Breast epithelium (tissue), 4 donors: ENCODE measurements around the gene RIMKLA. TPM values are rescaled to one million over a fixed set of nuclear protein-coding genes. Genes with fewer than 3 reads are reported as not detected.

Source experiments
- DNase-seq, 2 donors: peaks; one replicate each; pipeline ENCODE4 v3.0.0-alpha.2; 2019; ENCODE audit warnings: low spot score in 2 of 2
- H3K27ac ChIP-seq, 2 donors: fragments of 200-600 bp; sonication (generic) in 1 of 2; one replicate each; pipeline ENCODE4 v1.5.1; 2016 to 2019; ENCODE audit warnings: mild to moderate bottlenecking in 1 of 2
- H3K27me3 ChIP-seq, 2 donors: fragments of 200-600 bp; sonication (generic) in 1 of 2; one replicate each; pipeline versions ENCODE4 v1.5.1 to v1.6.0; 2017 to 2019; ENCODE audit warnings: control low read depth in 1 of 2, mild to moderate bottlenecking in 1 of 2
- H3K36me3 ChIP-seq: fragments of 200-600 bp; one replicate; pipeline ENCODE4 v1.5.1; 2019
- H3K4me1 ChIP-seq, 2 donors: fragments of 200-600 bp; sonication (generic); one replicate each; pipeline ENCODE4 v1.5.1; 2016 to 2019; ENCODE audit warnings: control low read depth in 1 of 2
- H3K4me3 ChIP-seq, 3 donors: fragments of 200-600 bp; sonication (generic); 1 replicate in 2 of 3; 2 replicates in 1 of 3; pipeline ENCODE4 v1.5.1; 2016 to 2019; ENCODE audit warnings: mild to moderate bottlenecking in 3 of 3, moderate library complexity in 2 of 3
- H3K9me3 ChIP-seq, 2 donors: fragments of 200-600 bp; sonication (generic) in 1 of 2; one replicate each; pipeline ENCODE4 v1.5.1; 2016 to 2019; ENCODE audit warnings: control low read depth in 1 of 2
- POLR2A ChIP-seq: fragments of 450-650 bp; IDR thresholded peaks from one replicate; pipeline ENCODE4 v1.6.1; 2016; ENCODE audit warnings: antibody characterized with exemption, mild to moderate bottlenecking, moderate library complexity
- POLR2AphosphoS5 ChIP-seq, 3 donors: sonication (generic); formaldehyde crosslinking; IDR thresholded peaks; one replicate each; pipeline ENCODE4 v1.6.1; 2017; ENCODE audit warnings: antibody characterized with exemption in 3 of 3
- intact Hi-C: fragments of 100-400 bp; cut with DNase I; formaldehyde crosslinking; loops from one replicate; pipeline ENCODE4 v1.15.1; 2023; ENCODE audit warnings: low total_unique reads
- total RNA-seq, 3 donors: library from RNA; depleted of rRNA; stranded (reverse); fragments of >200 nt; gene quantifications; one replicate each; pipeline ENCODE4 v1.1.0, GENCODE V29; 2016
- TF ChIP-seq, protein P1 (sequence below), 3 donors: fragments of 450-650 bp; IDR thresholded peaks; one replicate each; pipeline ENCODE4 v1.5.1; 2016 to 2017; ENCODE audit warnings: antibody characterized with exemption in 3 of 3, mild to moderate bottlenecking in 3 of 3, moderate library complexity in 3 of 3

RIMKLA gene
- total RNA-seq, 3 donors from 2014 or later = 0.32 to 0.73 (median 0.66) TPM

DNA sequence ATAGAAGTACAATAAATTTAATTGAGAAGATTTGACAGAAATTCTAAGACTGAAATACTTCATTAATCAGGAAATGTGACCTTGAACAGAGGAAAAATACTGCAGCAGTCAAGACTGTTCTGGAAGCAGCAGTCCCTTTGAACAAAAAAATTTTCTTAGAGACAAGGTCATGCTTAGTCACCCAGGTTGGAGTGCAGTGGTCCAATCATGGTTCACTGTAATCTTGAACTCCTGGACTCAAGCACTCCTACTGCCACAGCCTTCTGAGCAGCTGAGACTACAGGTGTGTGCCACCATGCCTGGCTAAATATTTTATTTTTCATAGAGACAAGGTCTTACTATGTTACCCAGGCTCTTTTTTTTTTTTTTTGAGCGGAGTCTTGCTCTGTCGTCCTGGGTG is 80.6 kb downstream of the RIMKLA start:
- TF ChIP-seq POLR2AphosphoS5 (IDR thresholded peaks at IDR 0.05) (no peak), POLR2A (no peak)
- TF ChIP-seq, protein P1, sequence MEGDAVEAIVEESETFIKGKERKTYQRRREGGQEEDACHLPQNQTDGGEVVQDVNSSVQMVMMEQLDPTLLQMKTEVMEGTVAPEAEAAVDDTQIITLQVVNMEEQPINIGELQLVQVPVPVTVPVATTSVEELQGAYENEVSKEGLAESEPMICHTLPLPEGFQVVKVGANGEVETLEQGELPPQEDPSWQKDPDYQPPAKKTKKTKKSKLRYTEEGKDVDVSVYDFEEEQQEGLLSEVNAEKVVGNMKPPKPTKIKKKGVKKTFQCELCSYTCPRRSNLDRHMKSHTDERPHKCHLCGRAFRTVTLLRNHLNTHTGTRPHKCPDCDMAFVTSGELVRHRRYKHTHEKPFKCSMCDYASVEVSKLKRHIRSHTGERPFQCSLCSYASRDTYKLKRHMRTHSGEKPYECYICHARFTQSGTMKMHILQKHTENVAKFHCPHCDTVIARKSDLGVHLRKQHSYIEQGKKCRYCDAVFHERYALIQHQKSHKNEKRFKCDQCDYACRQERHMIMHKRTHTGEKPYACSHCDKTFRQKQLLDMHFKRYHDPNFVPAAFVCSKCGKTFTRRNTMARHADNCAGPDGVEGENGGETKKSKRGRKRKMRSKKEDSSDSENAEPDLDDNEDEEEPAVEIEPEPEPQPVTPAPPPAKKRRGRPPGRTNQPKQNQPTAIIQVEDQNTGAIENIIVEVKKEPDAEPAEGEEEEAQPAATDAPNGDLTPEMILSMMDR (IDR thresholded peaks at IDR 0.05) = no peak
- no peak overlapping the region for H3K4me3 ChIP-seq
- H3K4me1 ChIP-seq = peaks cover 3 to 11% of the 10 kb centered on the region in 2 donors
- no peaks in the 10 kb centered on the region for H3K9me3 ChIP-seq
- no peaks in the 10 kb centered on the region for H3K36me3 ChIP-seq
- H3K27me3 ChIP-seq = no peaks in the 10 kb centered on the region
- DNase-seq = no peak
- intact Hi-C loops = no loop called here
- no peak overlapping the region for H3K27ac ChIP-seq

- peak within 1 kb of the TSS; percentile 81 to 85 for H3K27ac ChIP-seq
- intact Hi-C loops = no loop called here
- peak within 1 kb of the TSS; percentile 66 to 73 (median 71) for H3K4me3 ChIP-seq
- no peaks in the 10 kb centered on the region for H3K27me3 ChIP-seq
- H3K36me3 ChIP-seq = no peaks in the 10 kb centered on the region
- H3K4me1 ChIP-seq = peaks cover 0 to 7% of the 10 kb centered on the region in 2 donors
- TF ChIP-seq, protein P1 (IDR thresholded peaks at IDR 0.05) = no peak
- TF ChIP-seq POLR2AphosphoS5 (IDR thresholded peaks at IDR 0.05) (peak in 2 of 3 donors; percentile 31 to 41), POLR2A (no peak)
- DNase-seq = peak; percentile 96 to 99
- no peaks in the 10 kb centered on the region for H3K9me3 ChIP-seq
Measured at GRCh38 chr1:42462828-42463763, 82.5 kb downstream of the RIMKLA start, which contains the start of gene CCDC30. Gene CCDC30 (plus strand): TSS chr1:42463286. CDS start chr1:42480552, 17,266 bp downstream.

DNA sequence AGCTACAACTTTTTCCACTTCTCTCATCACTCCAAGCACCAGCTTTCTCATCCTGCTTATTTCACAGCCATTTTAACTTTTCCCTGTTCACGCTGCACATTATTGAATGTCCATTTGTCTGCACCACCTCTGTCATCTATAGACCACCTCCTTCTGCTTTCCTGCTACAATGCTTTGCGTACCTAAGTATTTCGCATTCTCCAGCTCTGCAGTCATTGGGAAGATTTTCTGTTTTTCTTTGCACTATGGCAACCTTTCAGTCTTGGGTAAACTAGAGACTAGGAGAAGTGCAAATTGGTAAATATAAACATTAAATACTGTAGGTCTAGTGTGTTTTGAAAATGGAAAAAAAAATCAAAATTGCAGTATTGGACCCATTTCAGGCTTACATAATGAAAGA is 83.3 kb downstream of the RIMKLA start:
- Histone ChIP-seq H3K36me3 (no peaks in the 10 kb centered on the region), H3K27ac (peak overlapping the region in 1 of 2 donors; percentile 81), H3K9me3 (no peaks in the 10 kb centered on the region), H3K27me3 (no peaks in the 10 kb centered on the region), H3K4me3 (peak overlapping the region; percentile 66 to 73 (median 71)), H3K4me1 (peaks cover 0 to 7% of the 10 kb centered on the region in 2 donors)
- intact Hi-C loops = no loop called here
- TF ChIP-seq, protein P1 (IDR thresholded peaks at IDR 0.05) = no peak
- TF ChIP-seq POLR2AphosphoS5 (IDR thresholded peaks at IDR 0.05) (no peak), POLR2A (no peak)
- no peak for DNase-seq

DNA sequence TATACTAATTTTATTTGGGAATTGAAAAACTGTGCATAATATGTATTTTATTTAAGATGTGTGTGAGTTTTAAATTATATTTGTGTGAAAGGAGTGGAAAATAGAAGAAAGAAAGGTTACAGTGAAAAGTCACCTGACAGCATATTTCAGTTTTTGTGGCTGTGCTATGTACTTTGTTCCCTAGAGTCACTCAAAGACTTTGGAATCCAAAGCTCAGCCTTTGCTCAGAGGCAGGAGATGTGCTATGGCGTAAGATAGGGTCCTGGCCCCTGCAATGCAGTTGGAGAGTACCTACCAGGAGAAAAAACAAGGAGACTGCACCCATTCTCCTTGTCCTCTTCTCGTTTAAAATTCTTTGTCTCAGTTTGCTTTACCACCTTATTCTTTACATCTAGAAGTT is 85.4 kb downstream of the RIMKLA start:
- intact Hi-C loops = no loop called here
- no peak overlapping the region for H3K27ac ChIP-seq

More for the DNA sequence above, 85.4 kb downstream of the RIMKLA start:
- TF ChIP-seq POLR2A (no peak), POLR2AphosphoS5 (IDR thresholded peaks at IDR 0.05) (no peak)
- TF ChIP-seq, protein P1 (IDR thresholded peaks at IDR 0.05) = no peak
- Histone ChIP-seq H3K36me3 (no peaks in the 10 kb centered on the region), H3K4me3 (no peak overlapping the region), H3K4me1 (peaks cover 0 to 7% of the 10 kb centered on the region in 2 donors), H3K9me3 (no peaks in the 10 kb centered on the region), H3K27me3 (no peaks in the 10 kb centered on the region)
- DNase-seq = no peak
